Kidney tubule cell (primary cell): ENCODE data around the gene OR13C8.
"Not testable (repeated sequence)": the region's sequence is repeated elsewhere in the genome, so short reads cannot be mapped to it uniquely, and the experiment has no call there.

Source experiments
- DNase-seq: peaks from one replicate; pipeline ENCODE4 v3.0.0-alpha.2; 2018; ENCODE audit warnings: low spot score

OR13C8 gene

GRCh38 chr9:104568868-104569267, at the start of gene OR13C8:
Gene OR13C8 (plus strand): TSS chr9:104569168. CDS start chr9:104569168, 0 bp downstream.
- no peak for DNase-seq

- DNase-seq: not testable (repeated sequence)
Observed at GRCh38 chr9:104520241-104520640, 48.7 kb upstream of the OR13C8 start.

- no peak for DNase-seq
Observed at GRCh38 chr9:104527109-104527508, 41.9 kb upstream of the OR13C8 start, which contains the start of gene OR13C4. Gene OR13C4 (minus strand): TSS chr9:104527209. CDS start chr9:104527209, 0 bp downstream.

- no peak for DNase-seq
Observed at GRCh38 chr9:104536756-104537155, 32.2 kb upstream of the OR13C8 start, which contains the start of gene OR13C3. Gene OR13C3 (minus strand): TSS chr9:104536856. CDS start chr9:104536723, 133 bp downstream.

- no peak for DNase-seq
Observed at GRCh38 chr9:104539275-104539674, 29.7 kb upstream of the OR13C8 start.

GRCh38 chr9:104544644-104545043, 24.3 kb upstream of the OR13C8 start:
- DNase-seq: no peak

GRCh38 chr9:104553261-104553660, 15.7 kb upstream of the OR13C8 start:
- DNase-seq: peak; percentile 12

GRCh38 chr9:104555521-104555920, 13.4 kb upstream of the OR13C8 start:
- no peak for DNase-seq

GRCh38 chr9:104556830-104557634, 11.9 kb upstream of the OR13C8 start:
- DNase-seq: no peak

GRCh38 chr9:104564358-104564757, 4.6 kb upstream of the OR13C8 start:
- DNase-seq: no peak

GRCh38 chr9:104572612-104573011, 3.6 kb downstream of the OR13C8 start:
- DNase-seq: no peak

- no peak for DNase-seq
Observed at GRCh38 chr9:104575456-104575855, 6.5 kb downstream of the OR13C8 start.

- DNase-seq: no peak
Observed at GRCh38 chr9:104577263-104577662, 8.3 kb downstream of the OR13C8 start.

- no peak for DNase-seq
Observed at GRCh38 chr9:104580562-104580961, 11.6 kb downstream of the OR13C8 start.

- no peak for DNase-seq
Observed at GRCh38 chr9:104586496-104587180, 17.7 kb downstream of the OR13C8 start.

- DNase-seq: no peak
Observed at GRCh38 chr9:104589626-104590025, 20.7 kb downstream of the OR13C8 start.

GRCh38 chr9:104598749-104599148, 29.8 kb downstream of the OR13C8 start:
- DNase-seq: not testable (repeated sequence)

GRCh38 chr9:104599313-104599712, 30.3 kb downstream of the OR13C8 start, which contains the start of gene OR13C5:
Gene OR13C5 (minus strand): TSS chr9:104599413. CDS start chr9:104599413, 0 bp downstream.
- not testable (repeated sequence) for DNase-seq

- no peak for DNase-seq
Observed at GRCh38 chr9:104604801-104605200, 35.8 kb downstream of the OR13C8 start.

GRCh38 chr9:104605527-104605926, 36.6 kb downstream of the OR13C8 start, which contains the start of gene OR13C2:
Gene OR13C2 (minus strand): TSS chr9:104605627. CDS start chr9:104605627, 0 bp downstream.
- not testable (repeated sequence) for DNase-seq

GRCh38 chr9:104606152-104606551, 37.2 kb downstream of the OR13C8 start:
- DNase-seq: peak; percentile 3

- DNase-seq: no peak
Observed at GRCh38 chr9:104608336-104608735, 39.4 kb downstream of the OR13C8 start.

- no peak for DNase-seq
Observed at GRCh38 chr9:104611213-104611612, 42.2 kb downstream of the OR13C8 start.
